Measurements from ENCODE around the gene GGA2.

GGA2 gene

DNA sequence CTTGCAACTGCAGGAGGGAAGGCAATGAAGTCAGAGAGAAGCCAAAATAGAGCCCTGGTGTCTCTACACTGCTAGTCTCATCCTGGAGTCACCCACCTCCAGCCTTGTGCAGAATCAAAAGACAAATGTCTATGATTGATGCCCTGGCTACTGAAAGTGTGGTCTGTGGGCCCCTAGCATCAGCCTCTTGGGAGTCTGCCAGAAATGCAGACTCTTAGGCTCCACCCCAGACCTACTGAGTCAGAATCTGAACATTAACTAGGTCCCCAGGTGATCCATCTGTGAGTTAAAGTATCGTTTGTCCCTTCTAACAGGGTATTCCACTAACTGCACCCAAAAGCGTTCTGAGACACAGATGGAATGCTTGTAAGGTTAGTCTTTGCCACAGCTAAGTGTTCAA, 25.6 kb upstream of the GGA2 start:
- no peak overlapping the region for H3K4me3 ChIP-seq (ENCODE audit: low read depth, low read length)
- no peak for TF ChIP-seq CTCF (IDR thresholded peaks at IDR 0.05; ENCODE audit: low read depth, low read length)
- no peak for TF ChIP-seq MYC (IDR thresholded peaks at IDR 0.05; ENCODE audit: low read depth, low read length)
- no peak for TF ChIP-seq MAX (IDR thresholded peaks at IDR 0.05; ENCODE audit: low read depth, low read length)
- TF ChIP-seq POLR2A (IDR thresholded peaks at IDR 0.05; ENCODE audit: extremely low read depth, insufficient read length): no peak
- DNase-seq (ENCODE audit: low read depth): no peak

DNA sequence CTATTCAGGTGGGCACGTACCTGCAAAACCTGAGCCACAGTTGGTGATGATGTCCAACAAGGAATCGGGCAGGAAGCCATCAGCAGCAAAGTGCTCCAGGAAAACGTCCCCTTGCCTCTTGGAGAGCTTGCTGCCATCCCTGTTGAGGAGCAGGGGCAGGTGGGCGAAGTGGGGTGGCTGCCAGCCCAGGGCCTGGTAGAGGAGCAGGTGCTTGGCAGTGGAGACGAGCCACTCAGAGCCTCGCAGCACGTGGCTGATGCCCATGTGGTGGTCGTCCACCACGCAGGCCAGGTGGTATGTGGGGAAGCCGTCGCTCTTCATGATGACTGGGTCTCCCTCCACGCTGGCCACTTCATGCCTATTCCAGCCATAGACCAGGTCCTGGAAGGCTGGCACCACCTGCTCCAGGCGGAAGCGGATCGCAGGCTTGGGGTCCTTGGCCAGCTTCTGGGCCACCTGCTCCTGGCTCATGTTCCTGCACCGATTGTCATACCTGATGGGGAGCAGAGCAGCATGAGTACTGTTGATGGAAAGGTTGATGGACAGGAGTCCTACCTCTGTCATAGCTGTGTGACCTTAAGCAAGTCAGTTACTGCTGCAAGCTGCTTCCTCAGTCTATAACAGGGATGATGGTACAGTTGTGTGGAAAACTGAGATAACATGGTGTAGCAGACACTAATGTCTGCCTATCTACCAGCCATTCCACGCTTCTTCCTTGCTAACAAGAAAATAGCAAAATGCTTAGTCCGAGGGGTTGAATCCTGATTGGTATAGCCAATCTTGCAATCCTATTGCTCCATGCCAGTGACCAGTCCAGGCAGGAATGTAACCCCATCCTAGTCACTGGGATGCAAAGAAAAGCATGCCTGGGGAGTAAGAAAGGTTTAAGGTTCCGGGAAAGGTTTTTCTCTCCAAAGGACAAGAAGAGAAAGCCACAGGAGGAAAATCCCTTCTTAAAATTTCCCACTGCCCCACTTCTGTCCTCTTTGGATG, 24.9 kb upstream of the GGA2 start:
- no peak for DNase-seq (ENCODE audit: low read depth)
- no peak for TF ChIP-seq MYC (IDR thresholded peaks at IDR 0.05; ENCODE audit: low read depth, low read length)
- no peak for TF ChIP-seq MAX (IDR thresholded peaks at IDR 0.05; ENCODE audit: low read depth, low read length)
- TF ChIP-seq POLR2A (IDR thresholded peaks at IDR 0.05; ENCODE audit: extremely low read depth, insufficient read length): no peak
- no peak for TF ChIP-seq CTCF (IDR thresholded peaks at IDR 0.05; ENCODE audit: low read depth, low read length)
- H3K4me3 ChIP-seq (ENCODE audit: low read depth, low read length): no peak overlapping the region

DNA sequence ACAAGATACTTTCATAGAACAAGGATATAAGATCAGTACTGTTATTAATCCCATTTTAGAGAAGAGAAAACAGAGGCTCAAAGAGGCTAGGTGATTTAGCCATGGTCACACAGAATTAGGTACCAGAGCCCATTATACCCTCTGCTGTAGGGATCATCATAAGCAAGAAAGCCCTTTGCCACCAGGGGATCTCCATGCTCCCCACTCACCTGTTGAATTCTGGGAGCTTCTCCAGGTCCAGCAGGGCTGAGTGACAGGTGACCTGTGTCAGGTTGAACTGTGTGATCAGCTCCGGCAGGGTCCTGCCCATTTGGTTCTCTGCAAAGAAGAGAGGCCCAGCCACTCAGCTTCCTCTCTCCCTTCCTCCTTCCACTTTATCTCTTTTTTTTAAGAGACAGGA, 22.2 kb upstream of the GGA2 start:
- no peak for DNase-seq (ENCODE audit: low read depth)
- H3K4me3 ChIP-seq (ENCODE audit: low read depth, low read length): no peak overlapping the region
- TF ChIP-seq MAX (IDR thresholded peaks at IDR 0.05; ENCODE audit: low read depth, low read length) (no peak), CTCF (IDR thresholded peaks at IDR 0.05; ENCODE audit: low read depth, low read length) (no peak), POLR2A (IDR thresholded peaks at IDR 0.05; ENCODE audit: extremely low read depth, insufficient read length) (no peak), MYC (IDR thresholded peaks at IDR 0.05; ENCODE audit: low read depth, low read length) (no peak)

DNA sequence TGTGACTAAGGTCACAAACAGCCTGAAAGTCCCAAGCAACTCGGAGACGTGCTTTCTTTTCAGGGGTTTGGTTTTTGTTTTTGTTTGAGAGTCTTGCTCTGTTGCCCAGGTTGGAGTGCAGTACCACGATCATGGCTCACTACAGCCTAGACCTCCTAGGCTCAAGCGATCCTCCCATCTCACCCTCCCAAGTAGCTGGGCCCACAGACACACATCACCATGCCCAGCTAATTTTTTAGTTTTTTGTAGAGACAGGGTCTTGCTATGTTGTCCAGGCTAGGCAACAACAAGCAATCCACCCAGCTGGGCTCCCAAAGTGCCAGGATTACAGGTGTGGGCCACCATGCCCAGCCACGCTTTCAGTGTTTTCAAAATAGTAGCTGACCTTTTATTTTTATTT, 19.8 kb upstream of the GGA2 start:
- DNase-seq (ENCODE audit: low read depth): no peak
- no peak overlapping the region for H3K4me3 ChIP-seq (ENCODE audit: low read depth, low read length)
- TF ChIP-seq POLR2A (IDR thresholded peaks at IDR 0.05; ENCODE audit: extremely low read depth, insufficient read length) (no peak), CTCF (IDR thresholded peaks at IDR 0.05; ENCODE audit: low read depth, low read length) (no peak), MYC (IDR thresholded peaks at IDR 0.05; ENCODE audit: low read depth, low read length) (no peak), MAX (IDR thresholded peaks at IDR 0.05; ENCODE audit: low read depth, low read length) (no peak)

- H3K4me3 ChIP-seq (ENCODE audit: low read depth, low read length): no peak overlapping the region
- DNase-seq (ENCODE audit: low read depth): no peak
- TF ChIP-seq MYC (IDR thresholded peaks at IDR 0.05; ENCODE audit: low read depth, low read length) (no peak), MAX (IDR thresholded peaks at IDR 0.05; ENCODE audit: low read depth, low read length) (no peak), POLR2A (IDR thresholded peaks at IDR 0.05; ENCODE audit: extremely low read depth, insufficient read length) (no peak), CTCF (IDR thresholded peaks at IDR 0.05; ENCODE audit: low read depth, low read length) (no peak)
Measured at GRCh38 chr16:23528644-23529310, 18.5 kb upstream of the GGA2 start.

Measured in NB4 (cell line).